ENCODE data around the gene OPRM1. TPM values are rescaled to one million over a fixed set of nuclear protein-coding genes. Genes with fewer than 3 reads are reported as not detected.

The OPRM1 gene
- total and polyA plus RNA-seq, 4 donors: not detected

DNA sequence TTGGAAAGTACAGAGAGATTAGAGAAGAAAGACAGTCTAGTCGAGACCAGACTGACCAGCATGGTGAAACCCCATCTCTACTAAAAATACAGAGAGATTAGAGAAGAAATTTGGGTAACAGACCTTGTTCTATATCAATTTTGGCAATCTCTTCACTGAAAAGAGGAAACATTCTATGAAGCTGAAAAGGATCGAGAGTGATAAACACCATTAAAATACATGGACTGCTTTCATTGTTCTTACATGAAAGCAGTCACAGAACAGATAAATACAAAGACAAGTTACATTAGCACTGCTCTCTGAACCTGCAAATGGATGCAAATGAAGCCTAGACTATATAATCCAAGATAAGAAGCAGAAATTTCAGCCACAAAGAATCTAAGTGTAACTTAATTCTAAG, 8.4 kb upstream of the OPRM1 start:
- Histone ChIP-seq H3K9me3 (ENCODE audit: control insufficient read depth in 4 of 4, low read length in 3 of 4) (no peaks in the 10 kb centered on the region), H3K4me1 (ENCODE audit: control insufficient read depth in 4 of 4, insufficient read depth in 4 of 4, low read length in 3 of 4) (no peaks in the 10 kb centered on the region), H3K9ac (ENCODE audit: low read depth in 1 of 2, low read length in 2 of 2) (no peak overlapping the region), H3K4me3 (ENCODE audit: low read depth in 1 of 3, low read length in 3 of 3) (no peak overlapping the region), H3K27ac (ENCODE audit: low read depth in 1 of 2, low read length in 2 of 2) (no peak overlapping the region), H3K27me3 (ENCODE audit: control insufficient read depth in 4 of 4, insufficient read depth in 4 of 4, low read length in 3 of 4) (peaks cover 0 to 3% (median 0%) of the 10 kb centered on the region in 4 donors), H3K36me3 (ENCODE audit: control insufficient read depth in 4 of 4, insufficient read depth in 3 of 4, low read depth in 1 of 4, low read length in 3 of 4) (no peaks in the 10 kb centered on the region)
- 47% methylated on average over 2 of the region's 2 CpGs for WGBS
- DNase-seq (ENCODE audit: low spot score): no peak
- TF ChIP-seq, protein P1, sequence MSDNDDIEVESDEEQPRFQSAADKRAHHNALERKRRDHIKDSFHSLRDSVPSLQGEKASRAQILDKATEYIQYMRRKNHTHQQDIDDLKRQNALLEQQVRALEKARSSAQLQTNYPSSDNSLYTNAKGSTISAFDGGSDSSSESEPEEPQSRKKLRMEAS (IDR thresholded peaks at IDR 0.05): no peak
- TF ChIP-seq, protein P2, sequence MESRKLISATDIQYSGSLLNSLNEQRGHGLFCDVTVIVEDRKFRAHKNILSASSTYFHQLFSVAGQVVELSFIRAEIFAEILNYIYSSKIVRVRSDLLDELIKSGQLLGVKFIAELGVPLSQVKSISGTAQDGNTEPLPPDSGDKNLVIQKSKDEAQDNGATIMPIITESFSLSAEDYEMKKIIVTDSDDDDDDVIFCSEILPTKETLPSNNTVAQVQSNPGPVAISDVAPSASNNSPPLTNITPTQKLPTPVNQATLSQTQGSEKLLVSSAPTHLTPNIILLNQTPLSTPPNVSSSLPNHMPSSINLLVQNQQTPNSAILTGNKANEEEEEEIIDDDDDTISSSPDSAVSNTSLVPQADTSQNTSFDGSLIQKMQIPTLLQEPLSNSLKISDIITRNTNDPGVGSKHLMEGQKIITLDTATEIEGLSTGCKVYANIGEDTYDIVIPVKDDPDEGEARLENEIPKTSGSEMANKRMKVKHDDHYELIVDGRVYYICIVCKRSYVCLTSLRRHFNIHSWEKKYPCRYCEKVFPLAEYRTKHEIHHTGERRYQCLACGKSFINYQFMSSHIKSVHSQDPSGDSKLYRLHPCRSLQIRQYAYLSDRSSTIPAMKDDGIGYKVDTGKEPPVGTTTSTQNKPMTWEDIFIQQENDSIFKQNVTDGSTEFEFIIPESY (IDR thresholded peaks at IDR 0.05): no peak

DNA sequence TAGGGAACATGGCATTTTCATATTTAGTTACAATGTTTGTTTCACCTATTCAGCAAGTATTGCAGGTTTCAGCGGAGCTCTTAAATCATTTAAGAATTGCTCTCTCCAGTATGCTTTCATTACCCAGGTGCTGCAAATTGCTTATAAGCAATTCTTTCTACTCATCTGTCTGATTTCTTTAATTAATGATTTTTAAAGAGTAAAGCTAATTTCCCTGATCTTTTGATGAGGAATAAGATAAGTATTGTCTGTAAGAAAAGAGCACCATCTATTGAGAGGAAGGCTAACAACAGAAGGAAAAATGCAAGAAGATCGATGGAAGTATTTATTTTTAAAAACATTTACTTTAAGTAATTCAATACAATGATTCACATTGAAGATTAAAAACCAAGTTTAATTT, 2.0 kb downstream of the OPRM1 start:
- TF ChIP-seq FOXA1 (IDR thresholded peaks at IDR 0.05) (no peak), RXRA (IDR thresholded peaks at IDR 0.05) (no peak), RAD21 (IDR thresholded peaks at IDR 0.05) (no peak), EGR1 (IDR thresholded peaks at IDR 0.05; ENCODE audit: low read depth in 2 of 2) (no peak), GABPA (IDR thresholded peaks at IDR 0.05 in 1 of 2, conservative IDR thresholded peaks at IDR 0.05 in 1 of 2) (no peak), YY1 (IDR thresholded peaks at IDR 0.05) (no peak), NR2F2 (IDR thresholded peaks at IDR 0.05) (no peak), TAF1 (conservative IDR thresholded peaks at IDR 0.05) (no peak), JUND (IDR thresholded peaks at IDR 0.05) (no peak), HNF4G (IDR thresholded peaks at IDR 0.05) (no peak), SP1 (IDR thresholded peaks at IDR 0.05) (no peak), HNF4A (conservative IDR thresholded peaks at IDR 0.05) (no peak), FOXA2 (IDR thresholded peaks at IDR 0.05) (no peak)
- TF ChIP-seq, protein P1 (IDR thresholded peaks at IDR 0.05): no peak
- TF ChIP-seq, protein P3, sequence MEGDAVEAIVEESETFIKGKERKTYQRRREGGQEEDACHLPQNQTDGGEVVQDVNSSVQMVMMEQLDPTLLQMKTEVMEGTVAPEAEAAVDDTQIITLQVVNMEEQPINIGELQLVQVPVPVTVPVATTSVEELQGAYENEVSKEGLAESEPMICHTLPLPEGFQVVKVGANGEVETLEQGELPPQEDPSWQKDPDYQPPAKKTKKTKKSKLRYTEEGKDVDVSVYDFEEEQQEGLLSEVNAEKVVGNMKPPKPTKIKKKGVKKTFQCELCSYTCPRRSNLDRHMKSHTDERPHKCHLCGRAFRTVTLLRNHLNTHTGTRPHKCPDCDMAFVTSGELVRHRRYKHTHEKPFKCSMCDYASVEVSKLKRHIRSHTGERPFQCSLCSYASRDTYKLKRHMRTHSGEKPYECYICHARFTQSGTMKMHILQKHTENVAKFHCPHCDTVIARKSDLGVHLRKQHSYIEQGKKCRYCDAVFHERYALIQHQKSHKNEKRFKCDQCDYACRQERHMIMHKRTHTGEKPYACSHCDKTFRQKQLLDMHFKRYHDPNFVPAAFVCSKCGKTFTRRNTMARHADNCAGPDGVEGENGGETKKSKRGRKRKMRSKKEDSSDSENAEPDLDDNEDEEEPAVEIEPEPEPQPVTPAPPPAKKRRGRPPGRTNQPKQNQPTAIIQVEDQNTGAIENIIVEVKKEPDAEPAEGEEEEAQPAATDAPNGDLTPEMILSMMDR (IDR thresholded peaks at IDR 0.05; ENCODE audit: low read depth, low read length, missing input control): no peak
- TF ChIP-seq, protein P2 (IDR thresholded peaks at IDR 0.05): no peak
- TF ChIP-seq, protein P4, sequence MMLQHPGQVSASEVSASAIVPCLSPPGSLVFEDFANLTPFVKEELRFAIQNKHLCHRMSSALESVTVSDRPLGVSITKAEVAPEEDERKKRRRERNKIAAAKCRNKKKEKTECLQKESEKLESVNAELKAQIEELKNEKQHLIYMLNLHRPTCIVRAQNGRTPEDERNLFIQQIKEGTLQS (IDR thresholded peaks at IDR 0.05): no peak
- TF ChIP-seq, protein P5, sequence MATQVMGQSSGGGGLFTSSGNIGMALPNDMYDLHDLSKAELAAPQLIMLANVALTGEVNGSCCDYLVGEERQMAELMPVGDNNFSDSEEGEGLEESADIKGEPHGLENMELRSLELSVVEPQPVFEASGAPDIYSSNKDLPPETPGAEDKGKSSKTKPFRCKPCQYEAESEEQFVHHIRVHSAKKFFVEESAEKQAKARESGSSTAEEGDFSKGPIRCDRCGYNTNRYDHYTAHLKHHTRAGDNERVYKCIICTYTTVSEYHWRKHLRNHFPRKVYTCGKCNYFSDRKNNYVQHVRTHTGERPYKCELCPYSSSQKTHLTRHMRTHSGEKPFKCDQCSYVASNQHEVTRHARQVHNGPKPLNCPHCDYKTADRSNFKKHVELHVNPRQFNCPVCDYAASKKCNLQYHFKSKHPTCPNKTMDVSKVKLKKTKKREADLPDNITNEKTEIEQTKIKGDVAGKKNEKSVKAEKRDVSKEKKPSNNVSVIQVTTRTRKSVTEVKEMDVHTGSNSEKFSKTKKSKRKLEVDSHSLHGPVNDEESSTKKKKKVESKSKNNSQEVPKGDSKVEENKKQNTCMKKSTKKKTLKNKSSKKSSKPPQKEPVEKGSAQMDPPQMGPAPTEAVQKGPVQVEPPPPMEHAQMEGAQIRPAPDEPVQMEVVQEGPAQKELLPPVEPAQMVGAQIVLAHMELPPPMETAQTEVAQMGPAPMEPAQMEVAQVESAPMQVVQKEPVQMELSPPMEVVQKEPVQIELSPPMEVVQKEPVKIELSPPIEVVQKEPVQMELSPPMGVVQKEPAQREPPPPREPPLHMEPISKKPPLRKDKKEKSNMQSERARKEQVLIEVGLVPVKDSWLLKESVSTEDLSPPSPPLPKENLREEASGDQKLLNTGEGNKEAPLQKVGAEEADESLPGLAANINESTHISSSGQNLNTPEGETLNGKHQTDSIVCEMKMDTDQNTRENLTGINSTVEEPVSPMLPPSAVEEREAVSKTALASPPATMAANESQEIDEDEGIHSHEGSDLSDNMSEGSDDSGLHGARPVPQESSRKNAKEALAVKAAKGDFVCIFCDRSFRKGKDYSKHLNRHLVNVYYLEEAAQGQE (IDR thresholded peaks at IDR 0.05): no peak
- H3K36me3 ChIP-seq (ENCODE audit: control insufficient read depth in 4 of 4, insufficient read depth in 3 of 4, low read depth in 1 of 4, low read length in 3 of 4): no peaks in the 10 kb centered on the region
- H3K4me1 ChIP-seq (ENCODE audit: control insufficient read depth in 4 of 4, insufficient read depth in 4 of 4, low read length in 3 of 4): no peaks in the 10 kb centered on the region
- H3K9ac ChIP-seq (ENCODE audit: low read depth in 1 of 2, low read length in 2 of 2): no peak overlapping the region
- 76% methylated on average over 2 of the region's 2 CpGs for WGBS
- peaks cover 0 to 6% (median 0%) of the 10 kb centered on the region in 4 donors for H3K9me3 ChIP-seq (ENCODE audit: control insufficient read depth in 4 of 4, low read length in 3 of 4)
- H3K27ac ChIP-seq (ENCODE audit: low read depth in 1 of 2, low read length in 2 of 2): no peak overlapping the region
- no peak overlapping the region for H3K4me3 ChIP-seq (ENCODE audit: low read depth in 1 of 3, low read length in 3 of 3)
- DNase-seq (ENCODE audit: low spot score): no peak
- peaks cover 0 to 12% (median 4%) of the 10 kb centered on the region in 4 donors for H3K27me3 ChIP-seq (ENCODE audit: control insufficient read depth in 4 of 4, insufficient read depth in 4 of 4, low read length in 3 of 4)

Data from liver (tissue), 9 donors.